PC-3 (cell line): ENCODE results near the gene DLG4.

Experiments used
- CTCF ChIP-seq: fragments of 300-600 bp; sonication (generic); conservative IDR thresholded peaks from 2 replicates; pipeline ENCODE4 v1.5.1; 2017; ENCODE audit warnings: antibody characterized with exemption, low read depth, mild to moderate bottlenecking, low read length
- EZH2 ChIP-seq: fragments of 300-600 bp; sonication (generic); IDR thresholded peaks from one replicate; pipeline ENCODE4 v1.6.1; 2017; ENCODE audit warnings: antibody characterized with exemption, mild to moderate bottlenecking, low read length; ENCODE audit not compliant: unreplicated experiment
- EZH2phosphoT487 ChIP-seq: fragments of 300-600 bp; sonication (generic); IDR thresholded peaks from 2 replicates; pipeline ENCODE4 v1.6.1; 2018; ENCODE audit warnings: mild to moderate bottlenecking, antibody characterized with exemption, low read length, borderline replicate concordance

GRCh38 chr17:7222972-7223292, 3.3 kb upstream of the DLG4 start:
- TF ChIP-seq CTCF, result no peak
- no peak for TF ChIP-seq EZH2phosphoT487
- TF ChIP-seq EZH2, result no peak
